BJ (cell line): Measurements from ENCODE around the gene ASB1. TPM values are rescaled to one million over a fixed set of nuclear protein-coding genes. Genes with fewer than 3 reads are reported as not detected.

Experiments
- CTCF ChIA-PET: fragments of 350-600 bp; formaldehyde crosslinking; extraction: SDS; loops from one replicate; lab custom pipeline; 2021; ENCODE audit warnings: antibody characterized with exemption, inconsistent platforms; lab: Yijun Ruan, JAX
- POLR2A ChIA-PET: fragments of 300-600 bp; sonication (Branson Sonifier 250); formaldehyde crosslinking; extraction: SDS; loops from one replicate; lab custom pipeline; 2021; ENCODE audit warnings: antibody characterized with exemption; lab: Charles Lee
- DNase-seq: peaks from one replicate; pipeline ENCODE4 v3.0.0-alpha.2; 2011; ENCODE audit warnings: low read depth
- H3K27me3 ChIP-seq: 2 replicates; pipeline ENCODE4 v1.6.0; 2011; ENCODE audit warnings: low read length; ENCODE audit not compliant: control insufficient read depth, insufficient read depth
- H3K36me3 ChIP-seq: 2 replicates; pipeline ENCODE4 v1.5.1; 2011; ENCODE audit warnings: low read length; ENCODE audit not compliant: control insufficient read depth, insufficient read depth
- H3K4me3 ChIP-seq: 2 replicates; pipeline ENCODE4 v1.5.1; 2011; ENCODE audit warnings: low read depth, mild to moderate bottlenecking, control low read depth, low read length
- CTCF ChIP-seq: IDR thresholded peaks from 2 replicates; pipeline ENCODE4 v1.5.1; 2011; ENCODE audit warnings: low read depth, mild to moderate bottlenecking, control low read depth, inconsistent platforms, low read length, moderate library complexity; ENCODE audit not compliant: insufficient read depth
- polyA plus RNA-seq: library from polyadenylated mRNA; depleted of rRNA; stranded (reverse); fragments of >200 nt; gene quantifications from 2 replicates; pipeline ENCODE4 v1.2.3, GENCODE V29; 2011

Gene ASB1
- polyA plus RNA-seq, 1 experiment, result 33.4 TPM

GRCh38 chr2:238415036-238415764 is 11.5 kb upstream of the ASB1 start:
- no peak for TF ChIP-seq CTCF
- Histone ChIP-seq H3K4me3 (no peak overlapping the region), H3K27me3 (no peaks in the 10 kb centered on the region), H3K36me3 (no peaks in the 10 kb centered on the region)
- ChIA-PET POLR2A (no interaction called here), CTCF (no interaction called here)
- DNase-seq, result no peak

- ChIA-PET POLR2A (no interaction called here), CTCF (no interaction called here)
- TF ChIP-seq CTCF, result no peak
- Histone ChIP-seq H3K36me3 (no peaks in the 10 kb centered on the region), H3K4me3 (no peak overlapping the region), H3K27me3 (no peaks in the 10 kb centered on the region)
- no peak for DNase-seq
Observed at GRCh38 chr2:238415893-238416292, 10.8 kb upstream of the ASB1 start.

GRCh38 chr2:238418196-238418998 is 8.3 kb upstream of the ASB1 start:
- TF ChIP-seq CTCF, result no peak
- no peak for DNase-seq
- CTCF ChIA-PET, result interaction anchor here (1.0 kb wide), 2 partner anchors 42 to 47 kb away, joined by 3 read pairs; no protein-coding TSS in a partner anchor

GRCh38 chr2:238418999-238419546 is 7.7 kb upstream of the ASB1 start:
- TF ChIP-seq CTCF, result no peak
- no peak for DNase-seq
- CTCF ChIA-PET, result interaction anchor here (1.0 kb wide), 2 partner anchors 43 to 48 kb away, joined by 3 read pairs; no protein-coding TSS in a partner anchor
- POLR2A ChIA-PET, result no interaction called here
- Histone ChIP-seq H3K27me3 (no peaks in the 10 kb centered on the region), H3K36me3 (no peaks in the 10 kb centered on the region), H3K4me3 (no peak overlapping the region)

More at GRCh38 chr2:238418196-238418998, 8.3 kb upstream of the ASB1 start:
- H3K4me3 ChIP-seq, result no peak overlapping the region
- no peaks in the 10 kb centered on the region for H3K27me3 ChIP-seq
- no peaks in the 10 kb centered on the region for H3K36me3 ChIP-seq
- POLR2A ChIA-PET, result no interaction called here

GRCh38 chr2:238420442-238420841 is 6.3 kb upstream of the ASB1 start:
- no peak for TF ChIP-seq CTCF
- H3K4me3 ChIP-seq, result no peak overlapping the region
- ChIA-PET POLR2A (no interaction called here), CTCF (interaction anchor here (1.1 kb wide), 1 partner anchor 427 kb away, joined by 3 read pairs; no protein-coding TSS in a partner anchor)
- H3K36me3 ChIP-seq, result no peaks in the 10 kb centered on the region
- no peak for DNase-seq
- no peaks in the 10 kb centered on the region for H3K27me3 ChIP-seq
